Frontal cortex (tissue), 4 donors: ENCODE results near the gene DEGS2. TPM values are rescaled to one million over a fixed set of nuclear protein-coding genes. Genes with fewer than 3 reads are reported as not detected.
"Not testable (repeated sequence)": the region's sequence is repeated elsewhere in the genome, so short reads cannot be mapped to it uniquely, and the experiment has no call there.

Source experiments
- DNase-seq, 2 donors: peaks; one replicate each; pipeline ENCODE4 v3.0.0; 2012; ENCODE audit warnings: low spot score in 2 of 2
- FAIRE-seq: peaks from 2 replicates; lab custom pipeline; 2012; peaks lifted over from hg19 to GRCh38; lab: Jason Lieb, UNC
- total RNA-seq: library from RNA; depleted of rRNA; stranded (reverse); fragments of >200 nt; gene quantifications from one replicate; pipeline ENCODE4 v1.2.3, GENCODE V29; 2014
- donor health status: control.
- donor health status: control.
- donor health status: control.

The DEGS2 gene
- total RNA-seq, 1 donor from 2014 or later, result 0.41 TPM

- DNase-seq, FAIRE-seq: not testable (repeated sequence)
Measured at GRCh38 chr14:100181876-100182551, 22.6 kb upstream of the DEGS2 start.

DNA sequence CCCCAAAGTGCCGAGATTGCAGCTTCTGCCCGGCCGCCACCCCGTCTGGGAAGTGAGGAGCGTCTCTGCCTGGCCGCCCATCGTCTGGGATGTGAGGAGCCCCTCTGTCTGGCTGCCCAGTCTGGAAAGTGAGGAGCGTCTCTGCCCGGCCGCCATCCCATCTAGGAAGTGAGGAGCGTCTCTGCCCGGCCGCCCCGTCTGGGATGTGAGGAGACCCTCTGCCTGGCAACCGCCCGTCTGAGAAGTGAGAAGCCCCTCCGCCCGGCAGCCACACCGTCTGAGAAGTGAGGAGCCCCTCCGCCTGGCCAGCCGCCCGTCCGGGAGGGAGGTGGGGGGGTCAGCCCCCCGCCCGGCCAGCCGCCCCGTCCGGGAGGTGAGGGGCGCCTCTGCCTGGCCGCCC, 21.2 kb upstream of the DEGS2 start:
- not testable (repeated sequence) for DNase-seq, FAIRE-seq

DNA sequence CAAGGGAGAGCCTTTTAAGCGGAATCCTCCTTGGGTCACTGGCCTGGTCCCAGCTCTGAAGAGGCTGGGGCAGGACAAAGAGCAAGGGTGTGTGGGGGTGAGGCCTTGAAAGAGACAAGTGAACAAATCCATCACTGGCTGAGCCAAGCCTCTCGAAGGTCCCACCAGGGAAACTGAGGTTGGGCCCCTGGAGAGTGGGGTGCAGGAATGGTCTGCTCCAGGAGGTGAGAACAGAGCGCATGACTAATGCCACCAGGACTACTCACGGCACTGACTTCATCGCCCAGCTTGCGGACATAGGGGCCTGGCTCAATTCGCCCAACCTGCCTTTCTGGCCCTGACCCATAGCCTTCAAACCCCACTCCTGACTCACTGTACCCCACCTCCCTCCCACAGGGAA, 19.2 kb upstream of the DEGS2 start:
- no peak for FAIRE-seq

DNA sequence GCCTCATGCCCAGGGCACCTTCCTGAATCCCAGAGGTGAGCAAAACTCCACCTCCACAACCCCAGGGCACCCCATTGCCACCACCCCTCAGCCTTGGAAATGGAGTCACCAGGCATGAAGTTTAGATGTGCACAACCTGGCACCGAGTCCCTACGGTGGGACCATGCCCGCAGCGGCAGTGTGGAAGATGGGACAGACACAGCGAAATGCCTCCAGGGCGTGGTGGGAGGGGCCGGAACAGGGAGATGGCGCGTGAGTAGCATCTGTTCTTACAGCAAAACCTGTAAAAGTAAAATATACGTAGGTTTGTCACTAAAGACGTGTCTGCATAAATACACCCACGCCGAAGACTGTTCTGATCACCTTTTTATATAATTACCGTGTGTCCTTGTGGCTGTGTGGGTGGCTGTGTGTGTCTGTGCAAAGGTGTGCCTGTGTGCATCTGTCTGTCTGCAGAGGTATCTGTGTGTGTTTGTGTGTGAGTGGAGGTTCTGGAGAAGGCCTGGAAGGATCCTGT, 17.4 kb upstream of the DEGS2 start:
- DNase-seq (no peak), FAIRE-seq (no peak)

More for the DNA sequence above, 19.2 kb upstream of the DEGS2 start:
- DNase-seq, result no peak

DNA sequence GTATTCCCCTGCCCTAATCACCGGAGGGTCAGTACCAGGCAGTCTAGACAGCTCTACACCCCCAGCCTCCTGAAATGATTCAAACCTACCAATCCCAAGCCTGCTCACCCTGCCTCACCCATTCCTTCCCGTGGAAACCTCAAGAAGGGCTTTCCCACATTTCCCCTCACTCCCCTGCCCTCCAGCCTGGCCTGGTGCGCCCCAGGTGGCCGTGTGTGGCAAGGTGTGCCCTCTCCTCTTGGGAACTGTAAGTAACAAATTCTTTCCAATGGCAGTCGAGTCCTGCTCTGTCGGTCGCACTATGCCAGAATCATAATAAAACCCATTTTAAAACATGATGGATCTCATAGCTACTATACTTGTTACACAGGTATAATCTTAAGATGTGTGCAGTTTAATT, 13.9 kb upstream of the DEGS2 start:
- FAIRE-seq, result no peak
- DNase-seq, result no peak

GRCh38 chr14:100172811-100173210, 13.4 kb upstream of the DEGS2 start:
- FAIRE-seq (no peak), DNase-seq (no peak)

GRCh38 chr14:100170880-100171279, 11.4 kb upstream of the DEGS2 start:
- FAIRE-seq, result no peak

GRCh38 chr14:100168506-100168905, 9.1 kb upstream of the DEGS2 start:
- no peak for FAIRE-seq
- no peak for DNase-seq

More at GRCh38 chr14:100170880-100171279, 11.4 kb upstream of the DEGS2 start:
- DNase-seq, result no peak

GRCh38 chr14:100165831-100166440, 6.5 kb upstream of the DEGS2 start:
- DNase-seq (no peak), FAIRE-seq (no peak)

GRCh38 chr14:100165376-100165775, 5.9 kb upstream of the DEGS2 start:
- FAIRE-seq (no peak), DNase-seq (no peak)

GRCh38 chr14:100160534-100160916, 1.1 kb upstream of the DEGS2 start:
- FAIRE-seq (no peak), DNase-seq (no peak)

DNA sequence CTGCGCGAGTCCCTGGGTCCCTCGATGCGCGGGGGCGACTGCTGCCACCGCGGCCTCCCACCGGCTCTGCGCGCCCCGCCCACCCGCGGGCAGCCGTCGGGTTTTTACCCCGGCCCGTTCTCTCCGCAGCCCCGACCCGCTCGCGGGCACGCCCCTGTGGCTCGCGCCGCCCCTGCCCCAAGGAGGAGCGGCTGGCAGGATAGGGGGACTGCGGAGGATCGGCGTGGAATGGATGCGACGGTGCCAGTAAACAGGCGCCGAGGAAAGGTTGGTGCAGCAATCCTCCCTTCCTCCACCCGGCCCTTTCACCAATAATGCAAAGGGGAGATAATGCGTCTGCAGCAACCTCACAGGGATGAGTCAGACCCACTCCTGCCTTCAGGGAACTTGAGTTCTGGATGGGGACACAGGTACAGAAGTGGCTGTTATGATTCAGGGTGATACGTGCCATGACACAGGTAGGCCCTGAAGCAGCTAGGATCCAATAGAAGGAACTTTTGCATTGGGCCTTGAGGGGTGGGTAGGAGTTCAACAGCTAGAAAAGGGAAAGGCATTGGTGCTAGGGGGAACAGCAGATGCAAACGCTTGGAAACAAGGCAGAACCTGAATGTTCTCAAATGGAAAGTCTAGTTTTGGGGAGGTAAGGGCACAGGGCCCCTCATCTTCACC, 554 bp upstream of the DEGS2 start:
- no peak for FAIRE-seq
- no peak for DNase-seq

- DNase-seq, result no peak
Measured at GRCh38 chr14:100158566-100159093, 815 bp downstream of the DEGS2 start.

DNA sequence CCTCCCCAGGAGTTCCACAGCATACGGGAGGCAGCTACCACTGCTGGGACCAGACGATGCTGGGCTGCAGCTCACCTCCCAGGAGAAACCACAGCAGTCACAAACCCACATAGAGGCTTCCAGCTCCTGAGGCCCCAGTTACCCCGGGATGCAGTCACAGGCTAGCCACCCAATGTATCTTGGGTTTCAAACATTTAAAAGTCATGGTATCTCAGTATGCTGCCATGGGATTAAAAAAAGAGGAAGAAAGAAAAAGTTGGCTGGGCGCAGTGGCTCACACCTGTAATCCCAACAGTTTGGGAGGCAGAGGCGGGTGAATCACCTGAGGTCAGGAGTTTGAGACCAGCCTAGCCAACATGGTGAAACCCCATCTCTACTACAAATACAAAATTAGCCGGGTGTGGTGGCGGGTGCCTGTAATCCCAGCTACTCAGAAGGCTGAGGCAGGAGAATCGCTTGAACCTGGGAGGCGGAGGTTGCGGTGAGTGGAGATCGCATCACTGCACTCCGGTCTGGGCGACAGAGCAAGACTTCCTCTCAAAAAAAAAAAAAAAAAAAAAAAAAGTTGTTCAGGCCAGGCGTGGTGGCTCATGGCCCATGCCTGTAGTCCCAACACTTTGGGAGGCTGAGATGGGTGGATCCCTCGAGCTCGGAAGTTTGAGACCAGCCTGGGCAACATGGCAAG, 1.8 kb downstream of the DEGS2 start:
- DNase-seq, FAIRE-seq: not testable (repeated sequence)

More at GRCh38 chr14:100158566-100159093, 815 bp downstream of the DEGS2 start:
- FAIRE-seq, result no peak

- DNase-seq (no peak), FAIRE-seq (no peak)
Measured at GRCh38 chr14:100156776-100157175, 2.7 kb downstream of the DEGS2 start.

GRCh38 chr14:100155756-100156616, 3.5 kb downstream of the DEGS2 start:
- FAIRE-seq (no peak), DNase-seq (no peak)

- FAIRE-seq (no peak), DNase-seq (no peak)
Measured at GRCh38 chr14:100155049-100155621, 4.3 kb downstream of the DEGS2 start.

- DNase-seq, result no peak
- FAIRE-seq, result no peak
Measured at GRCh38 chr14:100153560-100153959, 5.9 kb downstream of the DEGS2 start.

- DNase-seq (no peak), FAIRE-seq (no peak)
Measured at GRCh38 chr14:100152091-100152490, 7.4 kb downstream of the DEGS2 start.
